Breast epithelium (tissue), 3 donors: ENCODE data around the gene AGRN.

ENCODE experiments used
- CTCF ChIP-seq, 3 donors: fragments of 450-650 bp; IDR thresholded peaks; one replicate each; pipeline ENCODE4 v1.5.1; 2016 to 2017; ENCODE audit warnings: antibody characterized with exemption in 3 of 3, mild to moderate bottlenecking in 3 of 3, moderate library complexity in 3 of 3
- POLR2A ChIP-seq: fragments of 450-650 bp; IDR thresholded peaks from one replicate; pipeline ENCODE4 v1.6.1; 2016; ENCODE audit warnings: antibody characterized with exemption, mild to moderate bottlenecking, moderate library complexity

- no peak for TF ChIP-seq CTCF (IDR thresholded peaks at IDR 0.05)
- TF ChIP-seq POLR2A, result no peak
These were observed 592 bp downstream of the AGRN start for GRCh38 chr1:1020415-1021009.
